GM10266 (cell line): ENCODE results near the gene TRABD2B.

Experiments used
- DNase-seq: peaks from one replicate; pipeline ENCODE4 v3.0.0; 2012; ENCODE audit errors: extremely low spot score
- TF ChIP-seq, protein P1 (sequence below): IDR thresholded peaks from 2 replicates; pipeline ENCODE4 v1.5.1; 2012; ENCODE audit warnings: mild to moderate bottlenecking, low read depth; ENCODE audit not compliant: control insufficient read depth, insufficient read depth; ENCODE audit errors: missing control alignments

The TRABD2B gene

GRCh38 chr1:47722909-47723580 lies 274.1 kb downstream of the TRABD2B start:
- TF ChIP-seq, protein P1, sequence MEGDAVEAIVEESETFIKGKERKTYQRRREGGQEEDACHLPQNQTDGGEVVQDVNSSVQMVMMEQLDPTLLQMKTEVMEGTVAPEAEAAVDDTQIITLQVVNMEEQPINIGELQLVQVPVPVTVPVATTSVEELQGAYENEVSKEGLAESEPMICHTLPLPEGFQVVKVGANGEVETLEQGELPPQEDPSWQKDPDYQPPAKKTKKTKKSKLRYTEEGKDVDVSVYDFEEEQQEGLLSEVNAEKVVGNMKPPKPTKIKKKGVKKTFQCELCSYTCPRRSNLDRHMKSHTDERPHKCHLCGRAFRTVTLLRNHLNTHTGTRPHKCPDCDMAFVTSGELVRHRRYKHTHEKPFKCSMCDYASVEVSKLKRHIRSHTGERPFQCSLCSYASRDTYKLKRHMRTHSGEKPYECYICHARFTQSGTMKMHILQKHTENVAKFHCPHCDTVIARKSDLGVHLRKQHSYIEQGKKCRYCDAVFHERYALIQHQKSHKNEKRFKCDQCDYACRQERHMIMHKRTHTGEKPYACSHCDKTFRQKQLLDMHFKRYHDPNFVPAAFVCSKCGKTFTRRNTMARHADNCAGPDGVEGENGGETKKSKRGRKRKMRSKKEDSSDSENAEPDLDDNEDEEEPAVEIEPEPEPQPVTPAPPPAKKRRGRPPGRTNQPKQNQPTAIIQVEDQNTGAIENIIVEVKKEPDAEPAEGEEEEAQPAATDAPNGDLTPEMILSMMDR: no peak
- DNase-seq: no peak

DNA sequence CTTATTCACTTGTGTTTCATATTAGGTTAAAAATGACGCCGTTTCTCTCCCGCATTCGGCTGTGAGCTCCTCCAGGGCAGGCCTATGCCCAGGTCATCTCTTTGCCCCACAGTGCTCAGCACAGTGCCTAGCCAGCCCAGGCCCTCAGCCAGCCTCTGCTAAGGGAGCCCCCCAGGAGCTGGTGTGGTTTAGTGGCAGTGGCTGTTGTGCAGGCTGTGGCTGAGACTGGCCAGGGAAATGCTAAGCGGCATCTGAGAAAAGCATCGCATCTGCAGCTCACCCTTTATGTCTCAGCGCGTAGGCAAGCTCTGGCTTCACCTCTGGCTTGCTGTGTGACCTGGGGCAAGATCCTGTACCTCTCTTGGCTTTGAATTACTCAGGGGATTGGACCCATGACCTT lies 275.1 kb downstream of the TRABD2B start:
- TF ChIP-seq, protein P1: no peak
- DNase-seq: no peak

DNA sequence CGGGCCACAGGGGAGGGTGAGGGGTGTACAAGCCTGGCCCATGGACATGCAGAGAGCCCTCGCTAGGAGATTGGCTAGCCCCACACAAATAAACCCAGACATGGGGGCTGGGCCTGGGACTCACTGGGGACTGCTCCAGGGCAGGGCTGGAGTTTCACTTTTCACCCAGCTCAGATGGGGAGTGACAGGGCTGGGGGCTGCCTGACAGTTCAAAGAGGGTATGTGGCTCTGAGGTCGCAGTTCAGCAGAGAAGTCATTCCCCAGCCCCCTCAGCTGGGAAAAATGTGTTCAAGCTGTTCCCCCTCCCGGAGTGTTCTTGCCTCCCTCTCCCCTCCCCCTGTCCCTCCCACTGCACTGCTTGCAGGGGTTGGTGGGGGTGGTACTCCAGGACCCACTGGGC lies 277.1 kb downstream of the TRABD2B start:
- no peak for DNase-seq
- TF ChIP-seq, protein P1: no peak

DNA sequence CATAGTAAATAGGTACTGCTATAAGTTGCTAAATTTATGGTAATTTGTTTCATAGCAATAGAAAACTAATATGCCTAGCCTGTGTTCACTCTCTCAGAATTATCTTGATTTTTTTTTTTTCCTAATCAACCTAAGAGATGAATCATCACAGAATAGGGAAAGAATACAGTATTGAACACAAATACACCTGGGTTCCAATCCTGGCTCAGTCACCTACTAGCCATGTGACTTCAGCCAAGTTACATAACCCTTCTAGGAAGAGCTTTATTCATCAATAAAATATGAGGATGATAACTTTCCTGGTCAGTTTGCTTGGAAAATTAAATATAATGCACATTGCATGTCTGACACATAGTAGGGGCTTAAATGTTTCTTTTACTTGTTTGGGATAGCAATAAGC lies 279.8 kb downstream of the TRABD2B start:
- no peak for DNase-seq
- TF ChIP-seq, protein P1: no peak

DNA sequence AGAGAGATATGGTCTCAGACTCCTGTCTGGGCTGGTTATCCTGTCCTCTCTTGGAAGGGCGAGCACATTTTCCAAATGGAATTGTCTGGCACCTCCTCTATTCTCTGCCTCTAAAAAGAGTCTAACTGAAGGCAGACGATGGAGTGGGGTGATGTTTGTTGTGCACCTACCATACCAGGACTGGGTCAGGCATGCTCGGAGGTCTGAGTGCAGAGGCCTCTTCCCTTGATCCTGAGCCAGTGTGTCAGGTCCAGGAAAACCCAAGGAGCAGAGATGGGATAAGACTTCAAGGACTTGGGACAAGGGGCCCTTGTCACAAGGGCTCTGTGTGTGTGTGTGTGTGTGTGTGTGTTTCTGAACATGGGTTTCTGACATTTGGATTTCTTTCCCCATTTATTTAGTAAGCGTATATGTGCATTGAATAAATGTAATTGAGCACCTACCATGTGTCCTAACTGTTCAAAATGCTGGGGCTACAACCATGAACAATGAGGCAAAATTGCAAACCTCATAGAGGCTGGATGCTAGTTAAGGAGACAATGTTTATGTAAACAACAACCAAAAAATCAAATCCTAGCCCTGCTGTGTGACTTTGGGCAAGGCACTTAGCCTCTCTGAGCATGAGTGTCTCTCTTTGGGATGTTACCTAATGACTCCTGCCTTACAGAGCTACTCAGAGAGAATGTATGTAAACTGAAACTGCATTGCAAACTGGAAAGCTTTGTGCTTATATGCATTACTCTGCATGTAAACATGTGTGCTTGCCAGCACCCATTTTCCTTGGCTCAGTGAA lies 283.0 kb downstream of the TRABD2B start:
- no peak for DNase-seq
- TF ChIP-seq, protein P1: no peak

GRCh38 chr1:47713333-47713953 lies 283.7 kb downstream of the TRABD2B start:
- DNase-seq: no peak
- TF ChIP-seq, protein P1: no peak
